ENCODE measurements around the gene EIF6. TPM values are rescaled to one million over a fixed set of nuclear protein-coding genes. Genes with fewer than 3 reads are reported as not detected.

Gene EIF6
- total and polyA plus RNA-seq, 2 experiments from 2014 or later: 149 to 215 TPM

DNA sequence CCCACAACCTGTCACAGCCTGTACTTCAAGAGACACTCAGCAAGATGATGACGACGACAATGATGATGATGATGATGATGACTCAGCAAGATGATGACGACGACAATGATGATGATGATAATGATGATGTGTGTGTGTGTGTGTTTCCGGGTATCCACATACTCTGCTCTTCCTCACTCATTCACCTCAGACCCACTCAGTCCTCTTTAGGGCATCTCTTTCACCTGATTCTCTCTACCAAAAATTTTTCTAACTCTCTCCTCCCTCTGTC lies 1.2 kb upstream of the EIF6 start:
- H3K27me3 ChIP-seq (ENCODE audit: insufficient read depth): no peaks in the 10 kb centered on the region
- peaks cover 14% of the 10 kb centered on the region for H3K36me3 ChIP-seq (ENCODE audit: insufficient read depth)
- H3K4me1 Mint-ChIP-seq: peaks cover 15% of the 10 kb centered on the region
- peaks cover 21% of the 10 kb centered on the region; the same call in 1 of the 2 replicates for H4K20me1 ChIP-seq (replicated peaks; ENCODE audit: insufficient read depth)
- no peaks in the 10 kb centered on the region; the same call in 2 of the 3 replicates for H3K9me3 Mint-ChIP-seq
- peaks cover 14% of the 10 kb centered on the region for H3K27me3 Mint-ChIP-seq (ENCODE audit: insufficient read depth, low read depth, poor library complexity)
- H3K27ac Mint-ChIP-seq: no peak overlapping the region
- no peaks in the 10 kb centered on the region for H3K9me2 ChIP-seq (ENCODE audit: insufficient read depth)
- peaks cover 15% of the 10 kb centered on the region for H3F3A ChIP-seq (replicated peaks; ENCODE audit: low read depth)
- DNase-seq (ENCODE audit: low spot score) (no peak), ATAC-seq (no peak)
- peaks cover 34% of the 10 kb centered on the region for H3K79me2 ChIP-seq (replicated peaks; ENCODE audit: insufficient read depth)
- H3K4me3 ChIP-seq: no peak overlapping the region; the same call in 1 of the 2 replicates
- TF ChIP-seq EZH2phosphoT487 (IDR thresholded peaks at IDR 0.05; ENCODE audit: unreplicated experiment) (no peak), EZH2 (IDR thresholded peaks at IDR 0.05; ENCODE audit: low read depth, unreplicated experiment) (no peak), ZNF331 (CRISPR knock-in tag; IDR thresholded peaks at IDR 0.05; ENCODE audit: low read depth) (no peak), JUNB (IDR thresholded peaks at IDR 0.05; ENCODE audit: unreplicated experiment) (no peak), NANOG (IDR thresholded peaks at IDR 0.05; ENCODE audit: borderline replicate concordance) (no peak), CREB1 (CRISPR knock-in tag; IDR thresholded peaks at IDR 0.05; ENCODE audit: low read depth) (no peak), POLR2AphosphoS5 (IDR thresholded peaks at IDR 0.05; ENCODE audit: low read depth) (no peak), ZNF114 (CRISPR knock-in tag; IDR thresholded peaks at IDR 0.05) (no peak), STAT1 (IDR thresholded peaks at IDR 0.05; ENCODE audit: unreplicated experiment) (no peak)
- TF ChIP-seq, protein P1, sequence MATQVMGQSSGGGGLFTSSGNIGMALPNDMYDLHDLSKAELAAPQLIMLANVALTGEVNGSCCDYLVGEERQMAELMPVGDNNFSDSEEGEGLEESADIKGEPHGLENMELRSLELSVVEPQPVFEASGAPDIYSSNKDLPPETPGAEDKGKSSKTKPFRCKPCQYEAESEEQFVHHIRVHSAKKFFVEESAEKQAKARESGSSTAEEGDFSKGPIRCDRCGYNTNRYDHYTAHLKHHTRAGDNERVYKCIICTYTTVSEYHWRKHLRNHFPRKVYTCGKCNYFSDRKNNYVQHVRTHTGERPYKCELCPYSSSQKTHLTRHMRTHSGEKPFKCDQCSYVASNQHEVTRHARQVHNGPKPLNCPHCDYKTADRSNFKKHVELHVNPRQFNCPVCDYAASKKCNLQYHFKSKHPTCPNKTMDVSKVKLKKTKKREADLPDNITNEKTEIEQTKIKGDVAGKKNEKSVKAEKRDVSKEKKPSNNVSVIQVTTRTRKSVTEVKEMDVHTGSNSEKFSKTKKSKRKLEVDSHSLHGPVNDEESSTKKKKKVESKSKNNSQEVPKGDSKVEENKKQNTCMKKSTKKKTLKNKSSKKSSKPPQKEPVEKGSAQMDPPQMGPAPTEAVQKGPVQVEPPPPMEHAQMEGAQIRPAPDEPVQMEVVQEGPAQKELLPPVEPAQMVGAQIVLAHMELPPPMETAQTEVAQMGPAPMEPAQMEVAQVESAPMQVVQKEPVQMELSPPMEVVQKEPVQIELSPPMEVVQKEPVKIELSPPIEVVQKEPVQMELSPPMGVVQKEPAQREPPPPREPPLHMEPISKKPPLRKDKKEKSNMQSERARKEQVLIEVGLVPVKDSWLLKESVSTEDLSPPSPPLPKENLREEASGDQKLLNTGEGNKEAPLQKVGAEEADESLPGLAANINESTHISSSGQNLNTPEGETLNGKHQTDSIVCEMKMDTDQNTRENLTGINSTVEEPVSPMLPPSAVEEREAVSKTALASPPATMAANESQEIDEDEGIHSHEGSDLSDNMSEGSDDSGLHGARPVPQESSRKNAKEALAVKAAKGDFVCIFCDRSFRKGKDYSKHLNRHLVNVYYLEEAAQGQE (IDR thresholded peaks at IDR 0.05; ENCODE audit: unreplicated experiment): no peak
- TF ChIP-seq, protein P2, sequence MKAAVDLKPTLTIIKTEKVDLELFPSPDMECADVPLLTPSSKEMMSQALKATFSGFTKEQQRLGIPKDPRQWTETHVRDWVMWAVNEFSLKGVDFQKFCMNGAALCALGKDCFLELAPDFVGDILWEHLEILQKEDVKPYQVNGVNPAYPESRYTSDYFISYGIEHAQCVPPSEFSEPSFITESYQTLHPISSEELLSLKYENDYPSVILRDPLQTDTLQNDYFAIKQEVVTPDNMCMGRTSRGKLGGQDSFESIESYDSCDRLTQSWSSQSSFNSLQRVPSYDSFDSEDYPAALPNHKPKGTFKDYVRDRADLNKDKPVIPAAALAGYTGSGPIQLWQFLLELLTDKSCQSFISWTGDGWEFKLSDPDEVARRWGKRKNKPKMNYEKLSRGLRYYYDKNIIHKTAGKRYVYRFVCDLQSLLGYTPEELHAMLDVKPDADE (IDR thresholded peaks at IDR 0.05): no peak
- TF ChIP-seq, protein P3, sequence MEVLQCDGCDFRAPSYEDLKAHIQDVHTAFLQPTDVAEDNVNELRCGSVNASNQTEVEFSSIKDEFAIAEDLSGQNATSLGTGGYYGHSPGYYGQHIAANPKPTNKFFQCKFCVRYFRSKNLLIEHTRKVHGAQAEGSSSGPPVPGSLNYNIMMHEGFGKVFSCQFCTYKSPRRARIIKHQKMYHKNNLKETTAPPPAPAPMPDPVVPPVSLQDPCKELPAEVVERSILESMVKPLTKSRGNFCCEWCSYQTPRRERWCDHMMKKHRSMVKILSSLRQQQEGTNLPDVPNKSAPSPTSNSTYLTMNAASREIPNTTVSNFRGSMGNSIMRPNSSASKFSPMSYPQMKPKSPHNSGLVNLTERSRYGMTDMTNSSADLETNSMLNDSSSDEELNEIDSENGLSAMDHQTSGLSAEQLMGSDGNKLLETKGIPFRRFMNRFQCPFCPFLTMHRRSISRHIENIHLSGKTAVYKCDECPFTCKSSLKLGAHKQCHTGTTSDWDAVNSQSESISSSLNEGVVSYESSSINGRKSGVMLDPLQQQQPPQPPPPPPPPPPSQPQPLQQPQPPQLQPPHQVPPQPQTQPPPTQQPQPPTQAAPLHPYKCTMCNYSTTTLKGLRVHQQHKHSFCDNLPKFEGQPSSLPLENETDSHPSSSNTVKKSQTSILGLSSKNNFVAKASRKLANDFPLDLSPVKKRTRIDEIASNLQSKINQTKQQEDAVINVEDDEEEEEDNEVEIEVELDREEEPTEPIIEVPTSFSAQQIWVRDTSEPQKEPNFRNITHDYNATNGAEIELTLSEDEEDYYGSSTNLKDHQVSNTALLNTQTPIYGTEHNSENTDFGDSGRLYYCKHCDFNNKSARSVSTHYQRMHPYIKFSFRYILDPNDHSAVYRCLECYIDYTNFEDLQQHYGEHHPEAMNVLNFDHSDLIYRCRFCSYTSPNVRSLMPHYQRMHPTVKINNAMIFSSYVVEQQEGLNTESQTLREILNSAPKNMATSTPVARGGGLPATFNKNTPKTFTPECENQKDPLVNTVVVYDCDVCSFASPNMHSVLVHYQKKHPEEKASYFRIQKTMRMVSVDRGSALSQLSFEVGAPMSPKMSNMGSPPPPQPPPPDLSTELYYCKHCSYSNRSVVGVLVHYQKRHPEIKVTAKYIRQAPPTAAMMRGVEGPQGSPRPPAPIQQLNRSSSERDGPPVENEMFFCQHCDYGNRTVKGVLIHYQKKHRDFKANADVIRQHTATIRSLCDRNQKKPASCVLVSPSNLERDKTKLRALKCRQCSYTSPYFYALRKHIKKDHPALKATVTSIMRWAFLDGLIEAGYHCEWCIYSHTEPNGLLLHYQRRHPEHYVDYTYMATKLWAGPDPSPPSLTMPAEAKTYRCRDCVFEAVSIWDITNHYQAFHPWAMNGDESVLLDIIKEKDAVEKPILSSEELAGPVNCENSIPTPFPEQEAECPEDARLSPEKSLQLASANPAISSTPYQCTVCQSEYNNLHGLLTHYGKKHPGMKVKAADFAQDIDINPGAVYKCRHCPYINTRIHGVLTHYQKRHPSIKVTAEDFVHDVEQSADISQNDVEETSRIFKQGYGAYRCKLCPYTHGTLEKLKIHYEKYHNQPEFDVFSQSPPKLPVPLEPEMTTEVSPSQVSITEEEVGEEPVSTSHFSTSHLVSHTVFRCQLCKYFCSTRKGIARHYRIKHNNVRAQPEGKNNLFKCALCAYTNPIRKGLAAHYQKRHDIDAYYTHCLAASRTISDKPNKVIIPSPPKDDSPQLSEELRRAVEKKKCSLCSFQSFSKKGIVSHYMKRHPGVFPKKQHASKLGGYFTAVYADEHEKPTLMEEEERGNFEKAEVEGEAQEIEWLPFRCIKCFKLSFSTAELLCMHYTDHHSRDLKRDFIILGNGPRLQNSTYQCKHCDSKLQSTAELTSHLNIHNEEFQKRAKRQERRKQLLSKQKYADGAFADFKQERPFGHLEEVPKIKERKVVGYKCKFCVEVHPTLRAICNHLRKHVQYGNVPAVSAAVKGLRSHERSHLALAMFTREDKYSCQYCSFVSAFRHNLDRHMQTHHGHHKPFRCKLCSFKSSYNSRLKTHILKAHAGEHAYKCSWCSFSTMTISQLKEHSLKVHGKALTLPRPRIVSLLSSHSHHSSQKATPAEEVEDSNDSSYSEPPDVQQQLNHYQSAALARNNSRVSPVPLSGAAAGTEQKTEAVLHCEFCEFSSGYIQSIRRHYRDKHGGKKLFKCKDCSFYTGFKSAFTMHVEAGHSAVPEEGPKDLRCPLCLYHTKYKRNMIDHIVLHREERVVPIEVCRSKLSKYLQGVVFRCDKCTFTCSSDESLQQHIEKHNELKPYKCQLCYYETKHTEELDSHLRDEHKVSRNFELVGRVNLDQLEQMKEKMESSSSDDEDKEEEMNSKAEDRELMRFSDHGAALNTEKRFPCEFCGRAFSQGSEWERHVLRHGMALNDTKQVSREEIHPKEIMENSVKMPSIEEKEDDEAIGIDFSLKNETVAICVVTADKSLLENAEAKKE (CRISPR knock-in tag; IDR thresholded peaks at IDR 0.05): no peak
- TF ChIP-seq, protein P4, sequence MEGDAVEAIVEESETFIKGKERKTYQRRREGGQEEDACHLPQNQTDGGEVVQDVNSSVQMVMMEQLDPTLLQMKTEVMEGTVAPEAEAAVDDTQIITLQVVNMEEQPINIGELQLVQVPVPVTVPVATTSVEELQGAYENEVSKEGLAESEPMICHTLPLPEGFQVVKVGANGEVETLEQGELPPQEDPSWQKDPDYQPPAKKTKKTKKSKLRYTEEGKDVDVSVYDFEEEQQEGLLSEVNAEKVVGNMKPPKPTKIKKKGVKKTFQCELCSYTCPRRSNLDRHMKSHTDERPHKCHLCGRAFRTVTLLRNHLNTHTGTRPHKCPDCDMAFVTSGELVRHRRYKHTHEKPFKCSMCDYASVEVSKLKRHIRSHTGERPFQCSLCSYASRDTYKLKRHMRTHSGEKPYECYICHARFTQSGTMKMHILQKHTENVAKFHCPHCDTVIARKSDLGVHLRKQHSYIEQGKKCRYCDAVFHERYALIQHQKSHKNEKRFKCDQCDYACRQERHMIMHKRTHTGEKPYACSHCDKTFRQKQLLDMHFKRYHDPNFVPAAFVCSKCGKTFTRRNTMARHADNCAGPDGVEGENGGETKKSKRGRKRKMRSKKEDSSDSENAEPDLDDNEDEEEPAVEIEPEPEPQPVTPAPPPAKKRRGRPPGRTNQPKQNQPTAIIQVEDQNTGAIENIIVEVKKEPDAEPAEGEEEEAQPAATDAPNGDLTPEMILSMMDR (conservative IDR thresholded peaks at IDR 0.05; ENCODE audit: low read depth in 2 of 2): no peak
- H2AFZ ChIP-seq: no peak overlapping the region
- peak overlapping the region; percentile 87; the same call in 1 of the 2 replicates for H3K4me2 ChIP-seq
- H3K27ac ChIP-seq (ENCODE audit: low read depth): no peak overlapping the region
- H3K4me3 Mint-ChIP-seq: peak overlapping the region; percentile 91
- peaks cover 32% of the 10 kb centered on the region for H3K36me3 Mint-ChIP-seq (ENCODE audit: low read depth)
- H3K4me1 ChIP-seq (ENCODE audit: insufficient read depth): peaks cover 6% of the 10 kb centered on the region; the same call in 1 of the 2 replicates
